ENCODE results near the gene LRRC8A.
"Not testable (repeated sequence)": the region's sequence is repeated elsewhere in the genome, so short reads cannot be mapped to it uniquely, and the experiment has no call there.

The LRRC8A gene

GRCh38 chr9:128961403-128961802 lies 79.5 kb downstream of the LRRC8A start:
- DNase-seq (ENCODE audit: low read depth in 2 of 2), result not testable (repeated sequence)

Measured in stimulated activated CD8-positive, alpha-beta memory T cell treated with anti-CD3 and anti-CD28 coated beads, Interleukin-2, amount 100 ng/mL, for 48 hours (primary cell).